Ovary (tissue), 9 donors: ENCODE results near the gene CACNG6. TPM values are rescaled to one million over a fixed set of nuclear protein-coding genes. Genes with fewer than 3 reads are reported as not detected.

Experiments used
- DNase-seq, 5 donors: peaks; one replicate each; pipeline ENCODE4 v3.0.0-alpha.2; 2019 to 2020
- H3K27ac ChIP-seq, 2 donors: fragments of 200-600 bp; one replicate each; pipeline versions ENCODE4 v1.5.1 to v1.8.0; 2019 to 2022
- H3K27me3 ChIP-seq: fragments of 200-600 bp; one replicate; pipeline ENCODE4 v1.8.0; 2022
- H3K36me3 ChIP-seq: fragments of 200-600 bp; sonication (generic); one replicate; pipeline ENCODE4 v1.5.1; 2019
- H3K4me1 ChIP-seq: one replicate; pipeline ENCODE4 v1.8.1; 2013; ENCODE audit warnings: mild to moderate bottlenecking, moderate library complexity; ENCODE audit not compliant: insufficient read depth
- H3K4me3 ChIP-seq: fragments of 200-600 bp; sonication (generic); one replicate; pipeline ENCODE4 v1.5.1; 2017
- H3K9me3 ChIP-seq, 2 donors: fragments of 200-600 bp in 1 of 2; sonication (generic) in 1 of 2; one replicate each; pipeline versions ENCODE4 v1.5.1 to v1.8.1; 2013 to 2019; ENCODE audit warnings: mild to moderate bottlenecking in 1 of 2, moderate library complexity in 1 of 2
- CTCF ChIP-seq, 3 donors: fragments of 450-650 bp in 2 of 3; fragments of 200-600 bp in 1 of 3; IDR thresholded peaks; one replicate each; pipeline versions ENCODE4 v1.5.1 to v1.8.0; 2016 to 2022; ENCODE audit warnings: antibody characterized with exemption in 3 of 3, mild to moderate bottlenecking in 1 of 3
- EP300 ChIP-seq: sonication (generic); formaldehyde crosslinking; IDR thresholded peaks from one replicate; pipeline ENCODE4 v1.6.1; 2017; ENCODE audit warnings: antibody characterized with exemption
- POLR2A ChIP-seq: fragments of 450-650 bp; IDR thresholded peaks from one replicate; pipeline ENCODE4 v1.6.1; 2017; ENCODE audit warnings: antibody characterized with exemption, mild to moderate bottlenecking, moderate library complexity
- WGBS, 3 donors: extraction: QIAGEN DNeasy Blood & Tissue Kit in 1 of 3; methylation state at CpG; one replicate each; pipeline versions ENCODE4 v1.1.5 to v1.1.7; 2013 to 2017; 5-methylcytosine and 5-hydroxymethylcytosine counted together
- intact Hi-C, 4 donors: fragments of 100-400 bp; cut with DNase I; formaldehyde crosslinking; loops; one replicate each; pipeline versions ENCODE4 v1.11.0 to v1.15.1; 2022 to 2023
- polyA plus RNA-seq, 2 donors: library from polyadenylated mRNA; stranded (reverse); fragments of 200-250 nt in 1 of 2; fragments of 350-450 nt in 1 of 2; fragmentation: Illumina TruSeq in 1 of 2; extraction: RNeasy Lipid Tissue Mini Kit (QIAGEN cat#74804) in 1 of 2; gene quantifications; one replicate each; pipeline ENCODE4 v1.2.3, GENCODE V29; 2013 to 2014
- total RNA-seq, 7 donors: library from RNA; depleted of rRNA in 2 of 7; stranded (reverse); fragments of >200 nt in 2 of 7; fragmentation: NEBNext Ultra II Directional in 3 of 7; extraction: Animal tissue kit (Norgen Biotek cat#: 25700) in 3 of 7; gene quantifications; one replicate each; pipeline versions ENCODE4 v1.1.0 to v1.2.4, GENCODE V29; 2016 to 2023
- donor health status: DM: no; HTN: no; CAD: no; lungs with moderate emphysema.
- donor health status: DM: no; HTN: no; CAD: no.
- donor health status: Bipolar disorder and iron deficiency.
- donor health status: DM: yes; HTN: yes; CAD: no.
- donor health status: DM: no; HTN: no; CAD: no.
- donor health status: DM: yes; HTN: yes; CAD: no.

The CACNG6 gene
- total and polyA plus RNA-seq, 9 donors = 0.15 to 3.2 TPM; not detected in 7

GRCh38 chr19:53983457-53984289, 7.8 kb upstream of the CACNG6 start:
- no peaks in the 10 kb centered on the region for H3K27me3 ChIP-seq
- H3K4me3 ChIP-seq = no peak overlapping the region
- TF ChIP-seq CTCF (IDR thresholded peaks at IDR 0.05) = no peak
- TF ChIP-seq EP300 = no peak
- TF ChIP-seq POLR2A = no peak
- DNase-seq = no peak
- peaks cover 0 to 8% of the 10 kb centered on the region in 2 donors for H3K9me3 ChIP-seq
- H3K4me1 ChIP-seq = no peaks in the 10 kb centered on the region
- WGBS, 3 donors = 74 to 82% (median 78%) methylated on average over 24 of the region's 24 CpGs
- no peaks in the 10 kb centered on the region for H3K36me3 ChIP-seq
- intact Hi-C loops = no loop called here
- H3K27ac ChIP-seq = no peak overlapping the region

- no peak overlapping the region for H3K27ac ChIP-seq
- intact Hi-C loops = no loop called here
- H3K4me3 ChIP-seq = no peak overlapping the region
- H3K27me3 ChIP-seq = no peaks in the 10 kb centered on the region
- 69 to 73% (median 72%) methylated on average over 6 of the region's 6 CpGs for WGBS, 3 donors
- no peaks in the 10 kb centered on the region for H3K4me1 ChIP-seq
- TF ChIP-seq CTCF (IDR thresholded peaks at IDR 0.05) = no peak
- TF ChIP-seq EP300 = no peak
- no peak for TF ChIP-seq POLR2A
- no peak for DNase-seq
- H3K36me3 ChIP-seq = no peaks in the 10 kb centered on the region
- H3K9me3 ChIP-seq = peaks cover 0 to 8% of the 10 kb centered on the region in 2 donors
Measured at GRCh38 chr19:53985863-53986262, 5.6 kb upstream of the CACNG6 start.

- no peaks in the 10 kb centered on the region for H3K27me3 ChIP-seq
- H3K36me3 ChIP-seq = no peaks in the 10 kb centered on the region
- no peaks in the 10 kb centered on the region for H3K4me1 ChIP-seq
- no peaks in the 10 kb centered on the region for H3K9me3 ChIP-seq
- WGBS, 3 donors = 83 to 88% (median 84%) methylated on average over 6 of the region's 6 CpGs
- H3K27ac ChIP-seq = no peak overlapping the region
- no peak overlapping the region for H3K4me3 ChIP-seq
- TF ChIP-seq EP300 (no peak), POLR2A (no peak), CTCF (IDR thresholded peaks at IDR 0.05) (no peak)
- no peak for DNase-seq
- intact Hi-C loops = no loop called here
Measured at GRCh38 chr19:53988981-53989380, 2.5 kb upstream of the CACNG6 start.

GRCh38 chr19:53989600-53990533, 1.6 kb upstream of the CACNG6 start:
- H3K27me3 ChIP-seq = no peaks in the 10 kb centered on the region
- no peak for TF ChIP-seq EP300
- no peak for TF ChIP-seq CTCF (IDR thresholded peaks at IDR 0.05)
- no peak for TF ChIP-seq POLR2A
- WGBS, 3 donors = 45 to 58% (median 47%) methylated on average over 22 of the region's 22 CpGs
- DNase-seq = no peak
- no peak overlapping the region for H3K27ac ChIP-seq
- no peak overlapping the region for H3K4me3 ChIP-seq
- H3K4me1 ChIP-seq = no peaks in the 10 kb centered on the region
- no peaks in the 10 kb centered on the region for H3K9me3 ChIP-seq
- no peaks in the 10 kb centered on the region for H3K36me3 ChIP-seq
- intact Hi-C loops = no loop called here
